HuH-7.5 (cell line): ENCODE measurements around the gene BAHD1.
A peak's percentile ranks its signal among the peaks of the same experiment; 100 is the strongest.

ENCODE experiments used
- DNase-seq: peaks from one replicate; pipeline ENCODE4 v3.0.0; 2011; ENCODE audit warnings: low spot score

BAHD1 gene

DNA sequence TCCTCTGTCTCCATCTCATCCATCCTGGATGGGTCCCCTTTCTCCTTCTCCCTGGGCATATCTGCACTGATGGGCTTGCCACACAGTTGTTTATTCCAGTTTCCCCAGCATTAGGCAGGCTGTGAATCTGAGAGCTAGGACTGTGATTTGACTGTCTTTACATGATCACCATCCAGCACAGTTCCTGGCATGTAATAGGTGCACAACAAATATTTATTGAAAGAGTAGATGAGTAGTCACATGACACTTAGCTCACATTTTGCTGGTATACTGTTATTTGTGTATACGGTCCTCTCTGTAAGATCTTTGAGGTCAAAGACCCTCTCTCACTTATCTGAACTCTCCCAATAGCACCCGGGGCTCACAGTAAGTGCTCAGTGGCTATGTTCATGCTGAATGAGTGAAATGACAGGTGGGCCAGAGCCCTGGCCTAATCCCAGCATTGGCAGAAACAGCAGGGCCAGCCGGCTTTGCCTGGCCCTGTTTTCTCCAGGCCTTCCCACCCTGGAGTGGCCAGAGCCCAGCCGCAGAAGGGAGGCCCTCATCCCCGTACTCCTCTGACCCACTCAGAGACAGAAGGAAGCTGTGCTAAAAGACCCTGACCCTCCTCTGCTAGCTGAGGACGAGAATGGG lies 16.2 kb upstream of the BAHD1 start:
- DNase-seq = no peak

DNA sequence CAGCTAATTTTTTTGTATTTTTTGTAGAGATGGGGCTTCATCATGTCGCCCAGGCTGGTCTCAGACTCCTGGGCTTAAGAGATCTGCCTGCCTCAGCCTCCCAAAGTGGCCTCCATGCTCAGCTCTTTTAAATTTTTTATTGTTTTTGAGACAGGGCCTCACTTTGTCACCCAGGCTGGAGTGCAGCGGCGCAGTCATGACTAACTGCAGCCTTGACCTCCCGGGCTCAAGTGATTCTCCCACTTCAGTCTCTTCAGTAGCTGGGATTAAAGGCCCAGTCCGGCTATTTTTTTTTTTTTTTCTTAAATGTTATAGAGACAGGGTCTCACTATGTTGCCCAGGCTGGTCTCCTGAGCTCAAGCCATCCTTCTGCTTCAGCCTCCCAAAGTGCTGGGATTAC lies 15.1 kb upstream of the BAHD1 start:
- no peak for DNase-seq

DNA sequence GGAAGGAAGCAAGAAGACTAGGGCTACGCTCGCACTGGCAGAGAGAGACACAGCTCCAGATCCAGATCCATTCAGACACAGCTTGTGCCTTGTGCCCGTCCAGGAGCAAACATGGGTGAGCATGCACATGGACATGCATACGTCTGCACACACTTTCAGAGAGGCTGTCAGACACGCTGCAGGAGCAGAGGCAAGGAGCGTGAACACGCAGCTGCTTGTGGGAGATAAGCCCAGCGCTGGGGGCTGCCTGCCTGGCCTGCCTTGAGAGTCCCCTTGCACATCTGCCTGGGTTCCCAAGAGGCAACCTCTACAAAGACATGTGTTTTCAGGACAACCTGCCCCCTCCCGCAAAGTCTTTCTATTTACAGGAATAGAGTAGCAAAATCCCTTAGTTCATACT lies 13.6 kb upstream of the BAHD1 start:
- no peak for DNase-seq

DNA sequence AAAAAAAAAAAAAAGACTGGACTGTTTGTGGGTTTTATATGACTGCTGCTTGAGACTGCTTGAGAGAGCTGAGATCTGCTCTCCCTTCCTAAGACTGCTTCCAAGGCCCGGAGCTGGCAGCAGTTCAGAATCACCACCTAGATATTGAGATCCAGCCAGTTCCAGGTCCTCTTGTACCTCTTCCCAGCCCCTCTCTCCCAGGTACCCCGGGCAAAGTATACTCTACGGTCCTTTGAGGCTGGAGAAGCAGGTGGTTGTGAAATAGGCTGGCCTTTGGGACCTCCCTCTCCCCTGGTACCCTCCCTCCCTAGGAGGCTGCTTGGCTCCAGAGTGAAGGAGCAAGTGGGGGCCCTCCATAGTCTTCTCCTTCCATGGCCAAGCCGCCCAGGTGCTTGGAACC lies 12.6 kb upstream of the BAHD1 start:
- DNase-seq = no peak

- no peak for DNase-seq
Observed at GRCh38 chr15:40429068-40429710, 11.6 kb upstream of the BAHD1 start.

- no peak for DNase-seq
Observed at GRCh38 chr15:40430271-40430805, 10.4 kb upstream of the BAHD1 start.

GRCh38 chr15:40435023-40435709 lies 5.6 kb upstream of the BAHD1 start:
- DNase-seq = no peak

GRCh38 chr15:40435710-40436089 lies 5.1 kb upstream of the BAHD1 start:
- DNase-seq = no peak

GRCh38 chr15:40436116-40436891 lies 4.4 kb upstream of the BAHD1 start:
- peak; percentile 68 for DNase-seq

DNA sequence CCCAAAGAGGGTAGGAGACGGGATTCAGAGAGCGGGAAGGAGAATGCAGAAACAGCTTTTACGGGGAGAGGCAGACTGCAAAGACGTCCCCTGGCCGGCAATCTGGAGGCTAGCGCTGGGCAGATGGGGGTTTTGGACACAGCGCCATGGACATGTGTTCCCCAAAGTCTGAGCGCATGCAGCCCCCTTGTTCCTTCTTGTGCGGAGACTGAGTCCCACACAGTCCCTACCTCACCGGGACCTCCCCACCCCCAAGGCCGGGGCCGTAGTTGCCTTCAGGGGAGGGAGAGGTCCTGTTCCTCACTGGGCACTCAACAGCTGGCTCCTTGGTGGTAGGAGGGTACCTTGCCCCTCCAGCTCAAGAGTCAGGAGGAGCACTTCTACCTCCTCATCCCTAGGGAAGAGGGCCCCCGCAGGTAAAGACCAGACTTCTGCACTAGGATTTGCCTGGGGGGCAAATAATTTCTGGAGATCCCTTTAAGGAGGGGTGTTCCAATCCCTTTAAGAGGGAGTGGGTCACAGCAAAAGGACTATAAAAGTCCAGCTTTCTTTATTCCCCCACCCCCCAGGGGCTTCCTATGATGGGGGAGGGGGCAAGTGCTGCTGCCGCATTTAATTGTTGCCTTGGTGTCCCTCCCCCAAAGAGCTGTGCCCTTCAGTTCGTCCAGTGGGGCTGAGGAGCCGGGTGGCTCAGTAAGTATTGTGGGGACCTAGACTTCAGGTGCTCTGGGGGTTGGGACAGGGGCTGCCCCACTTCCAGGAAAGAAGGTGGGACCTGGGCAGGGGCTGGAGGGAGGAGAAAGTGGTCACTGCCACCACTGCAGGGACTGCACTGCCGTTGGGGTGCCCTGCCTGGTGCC lies 3.6 kb upstream of the BAHD1 start:
- no peak for DNase-seq

DNA sequence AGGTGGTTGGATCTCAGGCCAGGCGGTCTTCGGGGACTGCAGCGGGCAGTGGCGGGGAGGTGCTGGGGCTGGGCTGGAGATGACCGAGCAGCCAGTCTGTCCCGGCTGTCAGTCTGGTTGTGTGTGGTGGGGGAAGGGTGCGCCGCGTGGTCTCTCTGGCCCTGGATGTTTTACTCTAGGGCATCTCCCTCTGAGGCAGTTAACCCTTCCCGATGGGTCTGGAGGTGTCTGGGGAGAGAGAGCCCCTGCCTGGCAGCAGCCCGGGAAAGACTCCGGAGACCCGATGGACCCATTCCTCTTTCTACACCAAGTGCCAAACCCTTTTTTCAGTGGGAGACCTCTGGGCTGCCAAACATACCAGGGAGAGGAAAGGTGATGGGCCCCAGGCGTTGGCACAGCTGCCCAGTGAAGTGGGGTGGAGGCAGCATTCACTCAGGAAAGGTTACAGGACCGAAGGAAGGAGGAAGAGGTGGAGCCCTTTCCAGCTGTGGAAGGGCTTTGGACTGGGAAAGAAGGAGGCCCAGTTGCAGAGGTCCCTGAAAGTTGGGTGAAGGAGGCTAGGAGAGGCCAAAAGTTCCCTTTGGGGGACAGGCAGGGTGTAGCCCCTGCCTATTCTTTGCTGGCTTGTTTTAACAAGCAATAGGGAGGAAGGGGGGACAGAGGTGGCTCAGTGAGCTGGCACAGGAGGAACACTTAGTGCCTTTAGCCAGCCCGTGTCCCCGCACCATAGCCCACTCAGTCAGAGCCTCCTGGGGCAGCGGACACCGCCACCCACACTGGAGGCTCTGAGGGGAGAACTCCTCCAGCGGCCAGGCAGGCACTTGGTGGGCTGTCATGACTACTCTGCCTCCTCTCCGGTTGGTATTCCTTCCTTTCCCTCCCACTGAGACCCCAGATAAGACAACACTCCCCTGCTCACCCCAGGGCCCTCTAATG lies 2.7 kb upstream of the BAHD1 start:
- DNase-seq = no peak

DNA sequence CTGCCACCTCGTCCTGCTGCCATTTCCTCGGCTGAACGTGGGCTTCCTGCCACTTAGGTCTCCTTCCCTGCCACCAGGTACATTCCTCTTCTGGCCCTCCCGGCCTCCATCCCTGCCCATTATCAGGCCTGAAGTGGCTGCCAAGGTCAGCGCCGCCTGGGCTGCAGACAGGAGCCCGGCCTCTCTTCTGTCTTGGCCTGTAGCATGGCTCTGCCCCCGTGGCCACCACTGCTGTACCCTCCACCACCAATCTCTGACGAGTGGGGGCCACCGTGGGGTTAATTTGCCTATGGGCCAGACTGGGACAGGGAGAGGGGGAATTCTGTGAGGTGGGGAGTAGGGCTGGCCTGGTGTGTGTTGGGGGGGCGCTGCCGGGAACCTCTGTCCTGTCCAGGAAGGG lies 2.0 kb upstream of the BAHD1 start:
- no peak for DNase-seq

GRCh38 chr15:40439461-40439959 lies 1.2 kb upstream of the BAHD1 start:
- DNase-seq = no peak

DNA sequence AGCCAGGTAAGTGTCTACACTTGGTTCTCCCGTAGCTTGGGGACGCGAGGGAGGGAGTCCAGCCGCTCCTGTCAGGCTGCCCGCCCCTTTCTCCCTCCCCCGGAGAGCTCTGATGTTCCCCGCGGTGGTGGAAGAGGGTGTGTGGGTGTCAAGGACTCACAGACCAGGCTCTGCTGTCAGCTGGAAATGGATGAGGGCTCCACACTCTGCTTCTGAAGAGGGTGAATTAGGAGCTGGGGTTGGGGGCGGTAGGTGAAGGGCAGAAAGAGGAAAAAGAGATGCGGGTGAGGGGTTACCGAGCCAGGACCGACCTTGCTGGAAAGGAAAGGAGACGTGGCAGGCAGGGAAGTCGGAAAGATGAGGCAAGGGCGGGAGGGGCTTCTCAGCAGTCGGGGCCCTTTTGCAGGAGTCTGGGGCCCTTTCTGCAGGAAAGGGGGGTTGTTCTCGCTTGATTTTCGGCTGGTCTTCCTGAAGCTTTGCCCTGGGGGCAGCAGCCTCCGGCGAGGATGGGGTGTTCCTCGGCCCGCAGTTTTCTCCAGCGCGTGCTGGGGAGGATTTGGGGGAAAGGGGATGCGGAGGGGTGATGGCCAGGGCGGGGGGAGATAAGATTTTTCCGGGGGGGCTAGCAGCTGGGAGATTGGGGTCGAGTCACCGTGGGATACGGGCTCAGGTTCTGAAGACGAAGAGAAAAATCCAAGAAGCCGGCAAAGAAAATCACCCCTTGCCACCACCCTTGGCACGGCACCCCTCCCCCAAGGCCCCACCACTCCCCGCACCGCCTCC lies 602 bp upstream of the BAHD1 start:
- DNase-seq = peak; percentile 57

DNA sequence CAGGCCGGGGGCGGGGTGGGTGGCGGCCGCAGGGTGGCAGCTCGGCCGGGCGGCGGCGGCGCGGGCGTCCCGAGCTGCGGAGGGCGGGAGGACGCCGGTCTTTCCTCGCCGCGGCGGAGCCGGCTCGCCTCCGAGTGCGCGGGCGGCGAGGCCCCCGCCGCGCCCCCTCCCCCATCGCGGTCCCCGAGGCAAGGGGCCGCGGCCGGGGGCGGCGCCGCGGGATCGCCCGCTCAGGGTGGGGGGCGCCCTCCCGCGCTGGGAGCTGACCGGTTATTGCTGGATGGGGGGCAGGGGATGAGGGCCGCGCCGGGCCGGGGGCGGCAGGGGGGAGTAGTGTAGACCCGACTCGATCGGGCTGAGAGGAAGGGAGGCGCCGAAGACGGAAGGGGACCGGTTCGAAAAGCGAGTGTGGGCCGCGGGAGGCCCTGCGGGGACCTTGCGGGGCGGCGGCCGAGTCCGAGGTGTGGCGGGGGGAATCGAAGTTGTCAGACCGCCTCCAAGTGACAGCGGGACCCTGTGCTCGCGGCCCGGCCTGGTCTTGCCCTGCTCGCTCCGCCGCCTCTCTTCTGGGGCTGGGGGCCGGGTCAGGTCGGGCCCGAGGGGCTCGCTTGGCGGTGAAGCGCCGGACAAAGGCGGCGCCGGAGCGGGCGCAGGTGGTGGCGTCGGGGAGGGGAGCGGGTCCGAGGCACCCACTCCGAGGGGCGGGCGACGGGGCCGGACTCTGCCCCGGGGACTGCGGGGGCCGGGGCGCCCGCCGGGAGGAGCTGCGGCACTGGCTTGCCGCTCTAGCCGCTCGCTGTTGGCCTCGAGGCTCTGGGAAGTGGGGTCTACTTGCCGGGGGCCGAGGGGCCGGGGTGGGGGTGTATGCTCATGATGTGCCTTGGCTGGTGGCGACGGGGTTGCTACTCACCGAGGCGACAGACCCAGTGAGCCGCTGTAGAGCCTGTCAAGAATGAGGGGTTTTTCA lies 1.1 kb downstream of the BAHD1 start:
- peak; percentile 51 for DNase-seq

GRCh38 chr15:40443255-40443654 lies 2.5 kb downstream of the BAHD1 start:
- DNase-seq = no peak

DNA sequence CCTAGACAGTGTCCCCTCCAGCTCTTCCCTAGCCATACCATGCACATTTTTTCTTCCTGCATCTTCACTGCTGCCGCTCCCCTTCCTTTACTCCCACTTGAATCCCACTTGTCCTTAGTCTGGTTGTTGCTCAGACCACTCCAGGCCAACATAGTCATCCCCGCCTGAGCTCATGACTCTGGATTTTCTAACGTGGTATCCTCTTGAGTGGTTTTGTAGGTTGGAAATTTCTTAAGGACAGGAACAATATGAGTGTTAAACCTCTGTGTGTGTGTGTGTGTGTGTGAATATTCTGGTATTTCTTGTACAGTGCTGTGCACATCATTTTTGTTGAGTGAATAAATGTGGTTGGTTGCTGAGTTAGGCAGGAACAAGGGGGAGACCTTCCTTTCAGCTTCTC lies 3.1 kb downstream of the BAHD1 start:
- DNase-seq = no peak

DNA sequence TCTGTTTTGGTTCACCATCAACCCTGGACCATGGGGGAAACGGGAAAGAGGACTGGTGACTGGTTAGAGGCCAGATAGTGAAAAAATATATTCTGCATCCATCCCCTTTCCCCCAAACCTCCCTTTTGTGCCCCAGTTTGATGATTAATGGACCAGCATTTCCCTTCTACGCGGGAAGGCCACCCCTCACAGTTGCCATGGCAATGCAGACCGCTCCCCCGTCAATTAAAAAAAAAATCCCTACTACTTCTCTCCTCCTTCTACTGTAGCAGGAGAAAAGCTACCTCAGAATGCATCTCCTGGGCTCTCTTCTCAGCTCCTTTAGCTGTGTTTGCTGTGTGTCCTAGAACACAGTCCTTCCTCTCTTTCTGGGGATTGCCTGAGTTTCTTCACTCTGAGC lies 4.0 kb downstream of the BAHD1 start:
- DNase-seq = no peak
